Urothelium cell line (cell line): ENCODE data around the gene SLC25A21.

Experiments
- DNase-seq: peaks from one replicate; pipeline ENCODE4 v3.0.0; 2011; ENCODE audit warnings: low spot score, mixed read lengths
- FAIRE-seq: peaks from 2 replicates; lab custom pipeline; 2011; peaks lifted over from hg19 to GRCh38; lab: Jason Lieb, UNC

The SLC25A21 gene

GRCh38 chr14:36805131-36805559 is 367.3 kb downstream of the SLC25A21 start:
- no peak for DNase-seq
- FAIRE-seq = no peak

GRCh38 chr14:36797634-36798033 is 374.8 kb downstream of the SLC25A21 start:
- DNase-seq (no peak), FAIRE-seq (no peak)

- FAIRE-seq (no peak), DNase-seq (no peak)
Observed at GRCh38 chr14:36791402-36791801, 381.0 kb downstream of the SLC25A21 start.

GRCh38 chr14:36785511-36785910 is 386.9 kb downstream of the SLC25A21 start:
- FAIRE-seq (no peak), DNase-seq (no peak)

GRCh38 chr14:36784541-36784940 is 387.9 kb downstream of the SLC25A21 start:
- DNase-seq (no peak), FAIRE-seq (no peak)

GRCh38 chr14:36781897-36782296 is 390.5 kb downstream of the SLC25A21 start:
- DNase-seq (no peak), FAIRE-seq (no peak)

- FAIRE-seq (no peak), DNase-seq (peak; percentile 20)
Observed at GRCh38 chr14:36773558-36773957, 398.8 kb downstream of the SLC25A21 start.

- DNase-seq (peak; percentile 61), FAIRE-seq (no peak)
Observed at GRCh38 chr14:36773136-36773540, 399.3 kb downstream of the SLC25A21 start.

- FAIRE-seq = no peak
- no peak for DNase-seq
Observed at GRCh38 chr14:36771028-36771640, 401.3 kb downstream of the SLC25A21 start.

GRCh38 chr14:36768638-36769337 is 403.6 kb downstream of the SLC25A21 start:
- no peak for DNase-seq
- FAIRE-seq = no peak

- no peak for FAIRE-seq
- peak; percentile 11 for DNase-seq
Observed at GRCh38 chr14:36767603-36768281, 404.7 kb downstream of the SLC25A21 start.

GRCh38 chr14:36766974-36767373 is 405.4 kb downstream of the SLC25A21 start:
- FAIRE-seq (no peak), DNase-seq (no peak)

- FAIRE-seq = no peak
- DNase-seq = no peak
Observed at GRCh38 chr14:36757734-36758601, 414.4 kb downstream of the SLC25A21 start.

GRCh38 chr14:36756226-36756625 is 416.2 kb downstream of the SLC25A21 start:
- no peak for FAIRE-seq
- DNase-seq = no peak

- no peak for FAIRE-seq
Observed at GRCh38 chr14:36755756-36756155, 416.6 kb downstream of the SLC25A21 start.

GRCh38 chr14:36751920-36752319 is 420.5 kb downstream of the SLC25A21 start:
- FAIRE-seq = no peak
- DNase-seq = no peak

More at GRCh38 chr14:36755756-36756155, 416.6 kb downstream of the SLC25A21 start:
- DNase-seq = no peak

- DNase-seq (no peak), FAIRE-seq (no peak)
Observed at GRCh38 chr14:36751106-36751505, 421.3 kb downstream of the SLC25A21 start.

- FAIRE-seq (no peak), DNase-seq (no peak)
Observed at GRCh38 chr14:36750244-36750643, 422.2 kb downstream of the SLC25A21 start.

- no peak for FAIRE-seq
- no peak for DNase-seq
Observed at GRCh38 chr14:36748610-36749213, 423.7 kb downstream of the SLC25A21 start.

- DNase-seq (peak; percentile 23), FAIRE-seq (no peak)
Observed at GRCh38 chr14:36747411-36748184, 424.8 kb downstream of the SLC25A21 start.
